Measurements from ENCODE around the gene CLCA4. TPM values are rescaled to one million over a fixed set of nuclear protein-coding genes. Genes with fewer than 3 reads are reported as not detected.

CLCA4 gene, protein sequence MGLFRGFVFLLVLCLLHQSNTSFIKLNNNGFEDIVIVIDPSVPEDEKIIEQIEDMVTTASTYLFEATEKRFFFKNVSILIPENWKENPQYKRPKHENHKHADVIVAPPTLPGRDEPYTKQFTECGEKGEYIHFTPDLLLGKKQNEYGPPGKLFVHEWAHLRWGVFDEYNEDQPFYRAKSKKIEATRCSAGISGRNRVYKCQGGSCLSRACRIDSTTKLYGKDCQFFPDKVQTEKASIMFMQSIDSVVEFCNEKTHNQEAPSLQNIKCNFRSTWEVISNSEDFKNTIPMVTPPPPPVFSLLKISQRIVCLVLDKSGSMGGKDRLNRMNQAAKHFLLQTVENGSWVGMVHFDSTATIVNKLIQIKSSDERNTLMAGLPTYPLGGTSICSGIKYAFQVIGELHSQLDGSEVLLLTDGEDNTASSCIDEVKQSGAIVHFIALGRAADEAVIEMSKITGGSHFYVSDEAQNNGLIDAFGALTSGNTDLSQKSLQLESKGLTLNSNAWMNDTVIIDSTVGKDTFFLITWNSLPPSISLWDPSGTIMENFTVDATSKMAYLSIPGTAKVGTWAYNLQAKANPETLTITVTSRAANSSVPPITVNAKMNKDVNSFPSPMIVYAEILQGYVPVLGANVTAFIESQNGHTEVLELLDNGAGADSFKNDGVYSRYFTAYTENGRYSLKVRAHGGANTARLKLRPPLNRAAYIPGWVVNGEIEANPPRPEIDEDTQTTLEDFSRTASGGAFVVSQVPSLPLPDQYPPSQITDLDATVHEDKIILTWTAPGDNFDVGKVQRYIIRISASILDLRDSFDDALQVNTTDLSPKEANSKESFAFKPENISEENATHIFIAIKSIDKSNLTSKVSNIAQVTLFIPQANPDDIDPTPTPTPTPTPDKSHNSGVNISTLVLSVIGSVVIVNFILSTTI
- 0.96 and 6.8 TPM in 2 replicates for total RNA-seq

GRCh38 chr1:86546787-86547221, at the start of gene CLCA4:
Gene CLCA4, plus strand, starts transcription at chr1:86547078. Its CDS starts 42 bp downstream, at chr1:86547120.

Other genes starting within 250 kb of the CLCA4 start
- gene ODF2L, start 150.8 kb upstream of the CLCA4 start, total RNA-seq: 12.6 and 12.8 TPM in 2 replicates
- 59.8 and 69.3 TPM in 2 replicates for gene CLCA2, start 122.9 kb upstream of the CLCA4 start, total RNA-seq
- 0.21 TPM in 1 of 2 replicates, not detected in the other for gene CLCA1, start 78.2 kb upstream of the CLCA4 start, total RNA-seq
- 26.3 and 31.3 TPM in 2 replicates for gene SH3GLB1, start 157.5 kb downstream of the CLCA4 start, total RNA-seq